ENCODE results near the gene CDKAL1. TPM values are rescaled to one million over a fixed set of nuclear protein-coding genes. Genes with fewer than 3 reads are reported as not detected.

CDKAL1 gene
- total and polyA plus RNA-seq, 4 donors, result 2.0 to 12.9 (median 6.7) TPM

GRCh38 chr6:21100991-21101390, 566.7 kb downstream of the CDKAL1 start:
- WGBS, result 96% methylated on average over 4 of the region's 4 CpGs
- Histone ChIP-seq H3K9me3 (ENCODE audit: control insufficient read depth in 4 of 4, low read length in 3 of 4) (no peaks in the 10 kb centered on the region), H3K4me3 (ENCODE audit: low read depth in 1 of 3, low read length in 3 of 3) (no peak overlapping the region), H3K27ac (ENCODE audit: low read depth in 1 of 2, low read length in 2 of 2) (no peak overlapping the region), H3K36me3 (ENCODE audit: control insufficient read depth in 4 of 4, insufficient read depth in 3 of 4, low read depth in 1 of 4, low read length in 3 of 4) (no peaks in the 10 kb centered on the region), H3K9ac (ENCODE audit: low read depth in 1 of 2, low read length in 2 of 2) (no peak overlapping the region), H3K27me3 (ENCODE audit: control insufficient read depth in 4 of 4, insufficient read depth in 4 of 4, low read length in 3 of 4) (no peaks in the 10 kb centered on the region), H3K4me1 (ENCODE audit: control insufficient read depth in 4 of 4, insufficient read depth in 4 of 4, low read length in 3 of 4) (peaks cover 3 to 19% (median 8%) of the 10 kb centered on the region in 4 donors)
- TF ChIP-seq JUND (IDR thresholded peaks at IDR 0.05) (no peak), FOXA1 (IDR thresholded peaks at IDR 0.05) (no peak), FOXA2 (IDR thresholded peaks at IDR 0.05) (no peak), RXRA (IDR thresholded peaks at IDR 0.05) (no peak), NR2F2 (IDR thresholded peaks at IDR 0.05) (no peak), GABPA (IDR thresholded peaks at IDR 0.05 in 1 of 2, conservative IDR thresholded peaks at IDR 0.05 in 1 of 2) (no peak), YY1 (IDR thresholded peaks at IDR 0.05) (no peak), EGR1 (IDR thresholded peaks at IDR 0.05; ENCODE audit: low read depth in 2 of 2) (no peak), HNF4A (conservative IDR thresholded peaks at IDR 0.05) (no peak), ZBTB33 (IDR thresholded peaks at IDR 0.05) (no peak)
- DNase-seq (ENCODE audit: low spot score), result no peak

DNA sequence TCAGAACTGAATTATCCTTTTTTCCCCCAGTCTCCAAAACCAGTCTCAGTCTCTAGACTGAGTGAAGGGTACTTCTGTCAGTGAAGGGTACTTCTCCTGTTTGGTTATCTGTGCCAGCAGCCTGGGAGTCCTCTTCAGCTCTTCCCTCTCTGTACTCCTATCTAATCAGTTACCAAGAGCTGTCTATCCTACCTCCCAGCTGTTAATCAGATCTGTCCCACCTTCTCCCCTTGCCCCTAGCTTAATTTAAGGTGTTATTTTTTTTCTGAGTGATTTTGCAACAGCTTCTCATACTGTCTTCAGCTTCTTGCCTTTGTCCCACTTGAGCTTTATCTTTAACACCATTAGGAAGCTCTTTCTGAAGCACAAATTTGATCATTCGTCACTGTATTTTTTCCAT, 567.4 kb downstream of the CDKAL1 start:
- TF ChIP-seq FOXA2 (IDR thresholded peaks at IDR 0.05) (no peak), FOXA1 (IDR thresholded peaks at IDR 0.05) (no peak), MAX (IDR thresholded peaks at IDR 0.05) (no peak), TAF1 (conservative IDR thresholded peaks at IDR 0.05) (no peak), EGR1 (IDR thresholded peaks at IDR 0.05; ENCODE audit: low read depth in 2 of 2) (no peak), JUND (IDR thresholded peaks at IDR 0.05) (no peak), HNF4A (conservative IDR thresholded peaks at IDR 0.05) (no peak), RXRA (IDR thresholded peaks at IDR 0.05) (no peak), YY1 (IDR thresholded peaks at IDR 0.05) (no peak), SP1 (IDR thresholded peaks at IDR 0.05) (no peak), NR2F2 (IDR thresholded peaks at IDR 0.05) (no peak), ZBTB33 (IDR thresholded peaks at IDR 0.05) (no peak), HNF4G (IDR thresholded peaks at IDR 0.05) (no peak), GABPA (IDR thresholded peaks at IDR 0.05 in 1 of 2, conservative IDR thresholded peaks at IDR 0.05 in 1 of 2) (no peak)
- TF ChIP-seq, protein P1, sequence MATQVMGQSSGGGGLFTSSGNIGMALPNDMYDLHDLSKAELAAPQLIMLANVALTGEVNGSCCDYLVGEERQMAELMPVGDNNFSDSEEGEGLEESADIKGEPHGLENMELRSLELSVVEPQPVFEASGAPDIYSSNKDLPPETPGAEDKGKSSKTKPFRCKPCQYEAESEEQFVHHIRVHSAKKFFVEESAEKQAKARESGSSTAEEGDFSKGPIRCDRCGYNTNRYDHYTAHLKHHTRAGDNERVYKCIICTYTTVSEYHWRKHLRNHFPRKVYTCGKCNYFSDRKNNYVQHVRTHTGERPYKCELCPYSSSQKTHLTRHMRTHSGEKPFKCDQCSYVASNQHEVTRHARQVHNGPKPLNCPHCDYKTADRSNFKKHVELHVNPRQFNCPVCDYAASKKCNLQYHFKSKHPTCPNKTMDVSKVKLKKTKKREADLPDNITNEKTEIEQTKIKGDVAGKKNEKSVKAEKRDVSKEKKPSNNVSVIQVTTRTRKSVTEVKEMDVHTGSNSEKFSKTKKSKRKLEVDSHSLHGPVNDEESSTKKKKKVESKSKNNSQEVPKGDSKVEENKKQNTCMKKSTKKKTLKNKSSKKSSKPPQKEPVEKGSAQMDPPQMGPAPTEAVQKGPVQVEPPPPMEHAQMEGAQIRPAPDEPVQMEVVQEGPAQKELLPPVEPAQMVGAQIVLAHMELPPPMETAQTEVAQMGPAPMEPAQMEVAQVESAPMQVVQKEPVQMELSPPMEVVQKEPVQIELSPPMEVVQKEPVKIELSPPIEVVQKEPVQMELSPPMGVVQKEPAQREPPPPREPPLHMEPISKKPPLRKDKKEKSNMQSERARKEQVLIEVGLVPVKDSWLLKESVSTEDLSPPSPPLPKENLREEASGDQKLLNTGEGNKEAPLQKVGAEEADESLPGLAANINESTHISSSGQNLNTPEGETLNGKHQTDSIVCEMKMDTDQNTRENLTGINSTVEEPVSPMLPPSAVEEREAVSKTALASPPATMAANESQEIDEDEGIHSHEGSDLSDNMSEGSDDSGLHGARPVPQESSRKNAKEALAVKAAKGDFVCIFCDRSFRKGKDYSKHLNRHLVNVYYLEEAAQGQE (IDR thresholded peaks at IDR 0.05), result no peak
- TF ChIP-seq, protein P2, sequence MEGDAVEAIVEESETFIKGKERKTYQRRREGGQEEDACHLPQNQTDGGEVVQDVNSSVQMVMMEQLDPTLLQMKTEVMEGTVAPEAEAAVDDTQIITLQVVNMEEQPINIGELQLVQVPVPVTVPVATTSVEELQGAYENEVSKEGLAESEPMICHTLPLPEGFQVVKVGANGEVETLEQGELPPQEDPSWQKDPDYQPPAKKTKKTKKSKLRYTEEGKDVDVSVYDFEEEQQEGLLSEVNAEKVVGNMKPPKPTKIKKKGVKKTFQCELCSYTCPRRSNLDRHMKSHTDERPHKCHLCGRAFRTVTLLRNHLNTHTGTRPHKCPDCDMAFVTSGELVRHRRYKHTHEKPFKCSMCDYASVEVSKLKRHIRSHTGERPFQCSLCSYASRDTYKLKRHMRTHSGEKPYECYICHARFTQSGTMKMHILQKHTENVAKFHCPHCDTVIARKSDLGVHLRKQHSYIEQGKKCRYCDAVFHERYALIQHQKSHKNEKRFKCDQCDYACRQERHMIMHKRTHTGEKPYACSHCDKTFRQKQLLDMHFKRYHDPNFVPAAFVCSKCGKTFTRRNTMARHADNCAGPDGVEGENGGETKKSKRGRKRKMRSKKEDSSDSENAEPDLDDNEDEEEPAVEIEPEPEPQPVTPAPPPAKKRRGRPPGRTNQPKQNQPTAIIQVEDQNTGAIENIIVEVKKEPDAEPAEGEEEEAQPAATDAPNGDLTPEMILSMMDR (IDR thresholded peaks at IDR 0.05; ENCODE audit: low read depth, low read length, missing input control), result no peak
- TF ChIP-seq, protein P3, sequence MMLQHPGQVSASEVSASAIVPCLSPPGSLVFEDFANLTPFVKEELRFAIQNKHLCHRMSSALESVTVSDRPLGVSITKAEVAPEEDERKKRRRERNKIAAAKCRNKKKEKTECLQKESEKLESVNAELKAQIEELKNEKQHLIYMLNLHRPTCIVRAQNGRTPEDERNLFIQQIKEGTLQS (IDR thresholded peaks at IDR 0.05), result no peak
- Histone ChIP-seq H3K36me3 (ENCODE audit: control insufficient read depth in 4 of 4, insufficient read depth in 3 of 4, low read depth in 1 of 4, low read length in 3 of 4) (no peaks in the 10 kb centered on the region), H3K4me1 (ENCODE audit: control insufficient read depth in 4 of 4, insufficient read depth in 4 of 4, low read length in 3 of 4) (peaks cover 3 to 19% (median 8%) of the 10 kb centered on the region in 4 donors), H3K9ac (ENCODE audit: low read depth in 1 of 2, low read length in 2 of 2) (no peak overlapping the region), H3K27me3 (ENCODE audit: control insufficient read depth in 4 of 4, insufficient read depth in 4 of 4, low read length in 3 of 4) (no peaks in the 10 kb centered on the region), H3K9me3 (ENCODE audit: control insufficient read depth in 4 of 4, low read length in 3 of 4) (no peaks in the 10 kb centered on the region), H3K27ac (ENCODE audit: low read depth in 1 of 2, low read length in 2 of 2) (no peak overlapping the region), H3K4me3 (ENCODE audit: low read depth in 1 of 3, low read length in 3 of 3) (no peak overlapping the region)
- 98% methylated on average over 1 of the region's 1 CpG for WGBS
- no peak for DNase-seq (ENCODE audit: low spot score)

Data from liver (tissue), 9 donors.